GM18508 (cell line): ENCODE measurements around the gene TIMMDC1.
"Not testable (repeated sequence)": the region's sequence is repeated elsewhere in the genome, so short reads cannot be mapped to it uniquely, and the experiment has no call there.

Experiments
- ATAC-seq: cut with Tn5 transposase; IDR thresholded peaks from one replicate; pipeline ENCODE4 v1.9.1; 2021; ENCODE audit warnings: moderate number of reproducible peaks; ENCODE audit not compliant: insufficient read depth, unreplicated experiment

Gene TIMMDC1

GRCh38 chr3:119508172-119508845 is 10.0 kb downstream of the TIMMDC1 start:
- ATAC-seq, result no peak

- ATAC-seq, result no peak
Observed at GRCh38 chr3:119510690-119511089, 12.3 kb downstream of the TIMMDC1 start.

- ATAC-seq, result no peak
Observed at GRCh38 chr3:119514637-119515036, 16.3 kb downstream of the TIMMDC1 start.

GRCh38 chr3:119517112-119517511 is 18.8 kb downstream of the TIMMDC1 start:
- ATAC-seq, result no peak

GRCh38 chr3:119518026-119518425 is 19.7 kb downstream of the TIMMDC1 start:
- no peak for ATAC-seq

DNA sequence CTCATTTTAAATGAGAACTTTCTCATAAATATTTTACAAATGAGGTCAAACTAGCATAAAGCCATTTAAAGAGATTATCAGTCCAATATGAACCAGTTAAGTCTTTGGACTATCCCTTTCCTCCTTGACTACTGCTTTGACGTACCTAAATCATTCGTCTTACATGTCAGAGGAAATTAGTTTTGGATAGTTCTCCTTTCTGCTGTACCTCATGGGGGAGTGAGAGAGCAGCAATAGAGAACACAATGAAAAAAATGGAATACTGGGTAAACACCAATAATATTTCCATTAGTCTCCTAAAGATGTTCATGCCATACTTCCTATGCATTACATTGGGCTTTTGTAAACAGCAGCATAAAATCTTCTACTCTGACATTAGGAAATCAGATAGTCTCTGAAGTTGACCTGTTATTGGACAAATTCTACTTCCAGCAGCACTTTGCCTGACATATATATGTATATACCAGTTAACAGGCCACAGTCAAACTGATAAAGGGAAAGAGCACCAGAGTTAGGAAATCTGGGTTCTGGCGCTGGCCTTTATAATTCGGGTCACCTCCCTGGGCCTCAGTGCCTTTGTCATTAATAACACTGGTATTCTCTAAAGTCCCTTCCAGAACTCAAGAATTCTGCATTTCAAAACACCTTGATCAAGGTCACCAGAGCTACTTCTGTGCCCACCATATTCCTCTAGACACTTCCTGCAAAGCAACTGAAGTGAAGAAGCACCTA is 26.8 kb downstream of the TIMMDC1 start:
- ATAC-seq, result no peak

- ATAC-seq, result no peak
Observed at GRCh38 chr3:119527714-119528113, 29.4 kb downstream of the TIMMDC1 start.

DNA sequence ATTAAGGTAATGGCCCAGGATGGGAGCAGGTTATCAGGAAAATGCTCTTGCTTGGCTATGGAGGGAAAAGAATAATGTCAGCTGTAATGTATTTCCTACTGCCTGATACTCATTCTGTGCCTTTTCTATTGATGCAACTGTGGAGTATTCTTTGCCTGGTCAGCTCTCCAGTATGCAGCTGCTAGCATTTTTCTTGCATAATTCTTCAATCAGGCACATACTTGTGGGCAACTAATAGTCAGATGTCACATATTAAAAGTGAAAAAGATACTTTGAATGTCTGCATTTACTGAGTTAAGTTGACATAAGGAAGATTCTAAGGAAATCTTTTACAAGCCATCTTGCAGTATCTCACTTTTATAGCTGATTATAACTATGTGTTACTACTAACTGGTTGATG is 31.5 kb downstream of the TIMMDC1 start:
- no peak for ATAC-seq

DNA sequence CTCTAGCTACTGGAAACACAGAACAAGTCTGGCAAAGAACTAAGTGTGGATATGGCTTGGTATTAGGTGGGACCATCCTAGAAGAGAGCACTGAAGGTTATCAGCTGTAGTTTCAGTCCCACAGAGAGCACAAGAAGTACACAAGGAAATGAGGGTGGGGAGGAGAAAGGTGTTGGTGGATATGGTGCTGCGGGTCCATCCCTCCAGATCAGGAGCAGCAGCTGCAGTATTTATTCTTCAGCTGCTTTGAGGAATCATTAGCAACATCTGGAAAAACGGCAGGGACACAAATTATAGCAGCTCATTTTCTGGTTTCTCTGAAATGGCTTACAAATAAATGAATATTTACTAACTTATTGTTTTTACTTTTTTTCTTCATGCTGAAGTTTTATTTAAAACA is 32.1 kb downstream of the TIMMDC1 start:
- ATAC-seq, result no peak

- ATAC-seq, result no peak
Observed at GRCh38 chr3:119531151-119531550, 32.8 kb downstream of the TIMMDC1 start.

- no peak for ATAC-seq
Observed at GRCh38 chr3:119534296-119534695, 35.9 kb downstream of the TIMMDC1 start.

- ATAC-seq, result no peak
Observed at GRCh38 chr3:119536757-119537156, 38.4 kb downstream of the TIMMDC1 start.

- ATAC-seq, result no peak
Observed at GRCh38 chr3:119538772-119539171, 40.4 kb downstream of the TIMMDC1 start.

- no peak for ATAC-seq
Observed at GRCh38 chr3:119541547-119541946, 43.2 kb downstream of the TIMMDC1 start.

DNA sequence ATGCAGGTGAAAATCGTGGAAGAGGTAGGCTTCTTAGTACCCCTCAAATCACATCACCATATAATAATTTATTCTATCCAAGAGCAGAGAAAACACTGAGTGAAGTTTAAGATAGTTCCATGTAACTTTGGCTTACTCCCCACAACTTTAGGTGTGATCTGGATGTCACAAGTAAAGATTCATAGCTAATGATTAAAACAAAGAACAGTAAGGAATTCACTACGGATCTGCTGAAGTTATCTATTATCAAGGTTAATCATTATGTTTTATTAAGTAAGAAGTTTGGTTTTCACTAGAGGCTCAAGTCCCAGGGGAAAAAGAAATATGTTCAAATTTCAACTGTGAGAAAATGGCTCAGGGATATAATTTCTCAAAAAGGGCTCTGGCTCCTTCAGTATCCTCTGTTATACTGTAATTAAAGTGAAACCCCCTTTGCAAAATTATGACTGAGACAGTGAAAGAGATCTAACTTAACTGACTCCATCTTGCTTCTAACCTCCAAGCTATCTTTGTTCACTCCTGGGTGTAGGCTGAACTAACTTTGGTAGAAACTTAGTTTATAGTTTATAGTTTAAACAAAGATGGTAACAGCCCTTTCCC is 43.9 kb downstream of the TIMMDC1 start:
- ATAC-seq, result no peak

DNA sequence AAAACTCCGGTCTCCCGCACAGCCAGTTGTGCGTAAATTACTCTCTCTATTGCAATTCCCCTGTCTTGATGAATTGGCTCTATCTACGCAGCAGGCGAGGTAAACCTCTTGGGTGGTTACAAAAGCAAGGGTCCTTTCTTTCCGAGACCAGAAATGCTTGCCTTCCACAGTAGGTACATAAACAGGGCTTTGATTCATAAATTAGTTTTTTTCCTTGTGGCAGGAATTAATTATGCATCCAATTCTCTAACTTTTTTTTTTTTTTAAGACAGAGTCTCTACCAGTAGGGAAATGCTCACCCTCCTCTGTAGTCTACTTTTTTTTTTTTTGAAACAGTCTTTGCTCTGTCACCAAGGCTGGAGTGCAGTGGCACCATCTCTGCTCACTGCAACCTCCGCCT is 44.8 kb downstream of the TIMMDC1 start:
- no peak for ATAC-seq

DNA sequence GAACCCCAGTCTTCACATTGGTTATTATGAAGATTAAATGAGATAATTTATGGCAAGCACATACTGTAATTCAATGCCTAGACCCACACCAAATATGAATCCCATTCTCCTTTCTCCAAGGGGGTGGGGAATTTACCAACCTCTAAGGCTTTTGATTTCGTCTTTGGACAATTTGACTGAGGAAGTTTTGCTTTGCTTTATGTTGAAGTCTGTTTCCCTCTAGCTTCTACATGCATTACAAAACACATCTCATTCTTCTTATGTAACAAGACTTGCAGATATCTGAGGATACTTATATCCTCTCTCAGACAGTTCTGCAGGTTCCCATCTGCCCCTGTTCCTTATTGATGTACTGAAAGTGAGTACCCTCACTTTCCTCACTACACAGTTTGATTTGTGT is 48.9 kb downstream of the TIMMDC1 start:
- ATAC-seq, result no peak

- no peak for ATAC-seq
Observed at GRCh38 chr3:119548341-119548740, 50.0 kb downstream of the TIMMDC1 start.

DNA sequence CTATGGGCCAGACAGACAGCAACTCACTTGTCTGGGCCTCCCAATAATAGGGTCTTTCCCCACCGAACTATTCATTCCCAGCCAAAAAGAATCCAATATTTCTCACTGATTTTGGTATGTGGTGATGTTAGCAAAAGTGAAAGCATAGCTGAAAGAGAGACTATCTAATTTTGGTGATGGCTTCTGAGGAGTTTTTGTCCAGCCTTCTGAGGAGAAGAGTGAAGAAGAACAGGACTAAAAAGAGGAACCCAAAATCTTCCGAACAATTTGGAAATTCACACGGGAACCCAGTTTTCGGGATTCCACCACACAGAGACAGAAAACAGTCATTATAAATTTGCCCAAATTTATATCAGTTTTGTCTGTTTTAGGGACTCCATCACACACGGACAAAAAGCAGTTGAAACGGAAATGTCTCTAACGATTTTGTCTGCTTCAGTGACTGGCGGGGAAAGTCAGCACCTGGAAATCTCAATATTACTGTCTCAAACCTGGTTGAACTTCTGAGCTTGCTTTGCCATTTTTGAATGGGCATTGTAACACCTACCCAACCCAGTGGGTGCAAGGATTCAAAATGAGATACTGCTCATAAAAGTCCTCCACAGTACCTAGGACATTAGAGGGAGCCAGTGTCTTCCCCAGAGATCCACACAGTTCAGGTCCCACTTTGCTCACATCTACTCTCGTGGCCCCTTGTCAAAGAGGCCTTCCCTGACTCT is 52.0 kb downstream of the TIMMDC1 start:
- peak; percentile 32 for ATAC-seq

DNA sequence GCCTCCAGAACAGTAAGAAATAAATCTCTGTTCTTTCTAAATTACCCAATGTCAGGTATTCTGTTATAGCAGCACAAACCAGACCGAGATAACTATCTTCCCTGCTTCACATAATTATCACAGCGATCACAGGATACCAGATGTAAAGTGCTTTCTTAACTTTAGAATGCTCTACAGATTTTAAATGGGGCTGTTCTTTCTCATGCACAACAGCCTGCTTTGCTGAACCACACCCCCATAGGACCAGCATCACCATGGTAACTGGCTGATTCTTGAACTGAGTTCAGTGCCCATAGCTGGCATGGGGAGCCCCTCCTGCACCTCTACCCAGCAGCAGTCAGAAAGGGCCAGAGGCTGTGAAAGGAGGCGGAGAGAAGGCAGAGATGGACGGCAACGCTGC is 53.3 kb downstream of the TIMMDC1 start:
- no peak for ATAC-seq

GRCh38 chr3:119552928-119553327 is 54.6 kb downstream of the TIMMDC1 start:
- not testable (repeated sequence) for ATAC-seq
